ENCODE results near the gene CACNA2D2.

- TF ChIP-seq CTCF (IDR thresholded peaks at IDR 0.05), result no peak
- no peak for TF ChIP-seq POLR2A (IDR thresholded peaks at IDR 0.05)
These were observed 158.4 kb downstream of the CACNA2D2 start for GRCh38 chr3:50345008-50345407.
